C4-2B (cell line): ENCODE measurements around the gene GRIP2.

Source experiments
- ZFX ChIP-seq: fragments of 450-650 bp; IDR thresholded peaks from 2 replicates; pipeline ENCODE4 v1.6.1; 2017
- TF ChIP-seq, protein P1 (sequence below): fragments of 450-650 bp; conservative IDR thresholded peaks from 2 replicates; pipeline ENCODE4 v1.5.1; 2017; ENCODE audit warnings: mild to moderate bottlenecking

DNA sequence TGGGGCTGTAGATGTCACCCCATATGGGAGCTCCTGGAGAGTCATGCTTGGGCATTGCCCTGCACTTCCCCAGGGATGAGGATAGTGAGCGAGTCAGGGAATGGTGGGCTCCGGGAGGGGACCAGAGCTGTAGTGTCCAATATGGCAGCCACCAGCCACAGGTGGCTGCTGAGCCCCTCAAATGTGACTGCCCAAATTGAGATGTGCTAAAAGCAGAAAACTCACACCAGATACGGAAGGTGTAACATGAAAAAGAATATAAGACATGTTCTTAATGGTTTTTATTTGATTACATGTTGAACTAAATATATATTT, 31.7 kb downstream of the GRIP2 start:
- TF ChIP-seq, protein P1, sequence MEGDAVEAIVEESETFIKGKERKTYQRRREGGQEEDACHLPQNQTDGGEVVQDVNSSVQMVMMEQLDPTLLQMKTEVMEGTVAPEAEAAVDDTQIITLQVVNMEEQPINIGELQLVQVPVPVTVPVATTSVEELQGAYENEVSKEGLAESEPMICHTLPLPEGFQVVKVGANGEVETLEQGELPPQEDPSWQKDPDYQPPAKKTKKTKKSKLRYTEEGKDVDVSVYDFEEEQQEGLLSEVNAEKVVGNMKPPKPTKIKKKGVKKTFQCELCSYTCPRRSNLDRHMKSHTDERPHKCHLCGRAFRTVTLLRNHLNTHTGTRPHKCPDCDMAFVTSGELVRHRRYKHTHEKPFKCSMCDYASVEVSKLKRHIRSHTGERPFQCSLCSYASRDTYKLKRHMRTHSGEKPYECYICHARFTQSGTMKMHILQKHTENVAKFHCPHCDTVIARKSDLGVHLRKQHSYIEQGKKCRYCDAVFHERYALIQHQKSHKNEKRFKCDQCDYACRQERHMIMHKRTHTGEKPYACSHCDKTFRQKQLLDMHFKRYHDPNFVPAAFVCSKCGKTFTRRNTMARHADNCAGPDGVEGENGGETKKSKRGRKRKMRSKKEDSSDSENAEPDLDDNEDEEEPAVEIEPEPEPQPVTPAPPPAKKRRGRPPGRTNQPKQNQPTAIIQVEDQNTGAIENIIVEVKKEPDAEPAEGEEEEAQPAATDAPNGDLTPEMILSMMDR = no peak
- TF ChIP-seq ZFX = no peak
